ENCODE measurements around the gene OR13G1.
A peak's percentile ranks its signal among the peaks of the same experiment; 100 is the strongest.
"Not testable (repeated sequence)": the region's sequence is repeated elsewhere in the genome, so short reads cannot be mapped to it uniquely, and the experiment has no call there.

The OR13G1 gene

GRCh38 chr1:247679639-247680038, at the start of gene OR13G1:
OR13G1 (minus strand) TSS chr1:247679739; CDS start chr1:247673041, 6,698 bp downstream.
- no peak for DNase-seq (ENCODE audit: low spot score)

DNA sequence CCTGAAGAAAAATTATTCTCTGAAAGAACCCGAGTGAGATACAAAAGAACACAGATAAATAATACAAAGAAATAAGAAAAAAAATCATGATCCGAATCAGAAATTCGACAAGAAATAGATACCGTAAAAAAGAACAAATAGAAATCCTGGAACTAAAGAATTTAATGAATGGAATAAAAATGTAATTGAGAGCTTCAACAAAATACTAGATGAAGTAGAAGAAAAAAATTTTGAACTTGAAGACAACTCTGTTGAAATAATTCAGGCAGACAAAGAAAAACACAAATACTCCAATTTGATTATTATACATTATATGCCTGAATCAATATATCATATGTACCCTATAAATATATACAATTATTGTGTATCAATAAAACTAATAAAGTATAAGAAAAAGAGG, 41.7 kb upstream of the OR13G1 start:
- no peak for DNase-seq (ENCODE audit: low spot score)

DNA sequence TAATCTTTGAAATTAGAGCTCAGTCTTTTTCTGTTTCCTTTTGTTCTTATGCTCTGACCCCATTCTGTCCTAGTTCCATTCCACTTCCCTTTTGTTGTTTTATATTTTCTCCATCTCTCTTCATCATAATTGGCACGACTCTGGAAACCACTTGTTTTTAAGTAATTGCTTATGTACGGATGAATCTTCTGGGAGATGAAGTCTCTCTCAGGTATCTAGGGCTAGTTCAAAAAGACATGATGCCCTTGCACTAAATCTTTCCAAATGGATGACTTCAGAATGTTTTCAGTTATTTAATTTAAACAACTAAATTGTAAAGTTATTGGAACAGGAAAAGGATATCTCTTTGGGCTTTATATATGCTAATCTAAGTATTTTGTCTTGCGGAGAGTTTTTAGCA, 37.0 kb upstream of the OR13G1 start, which contains the start of gene OR6F1:
Gene OR6F1 (minus strand): TSS at position 101 of the 400 bp plus-strand sequence. CDS start 3,891 bp downstream, outside the sequence.
- DNase-seq (ENCODE audit: low spot score), result no peak

DNA sequence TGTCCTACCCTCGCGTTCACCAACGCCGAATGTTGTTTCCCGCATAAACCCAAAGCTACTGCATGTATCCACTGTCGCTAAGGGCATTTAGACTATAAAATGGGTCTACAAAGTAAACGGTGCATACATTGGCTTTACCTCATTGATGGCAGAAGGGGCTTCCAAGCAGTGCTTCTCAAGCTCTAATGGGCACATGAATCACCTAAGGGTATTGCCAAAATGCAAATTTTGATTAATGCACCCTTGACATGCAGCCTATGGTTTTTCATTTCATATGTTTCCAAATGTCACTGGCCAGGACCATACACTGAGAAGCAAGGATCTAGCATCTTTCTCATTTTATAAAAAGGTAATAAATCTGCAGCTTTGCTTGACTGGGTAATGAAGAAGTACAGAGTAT, 34.2 kb upstream of the OR13G1 start:
- DNase-seq (ENCODE audit: low spot score), result no peak

DNA sequence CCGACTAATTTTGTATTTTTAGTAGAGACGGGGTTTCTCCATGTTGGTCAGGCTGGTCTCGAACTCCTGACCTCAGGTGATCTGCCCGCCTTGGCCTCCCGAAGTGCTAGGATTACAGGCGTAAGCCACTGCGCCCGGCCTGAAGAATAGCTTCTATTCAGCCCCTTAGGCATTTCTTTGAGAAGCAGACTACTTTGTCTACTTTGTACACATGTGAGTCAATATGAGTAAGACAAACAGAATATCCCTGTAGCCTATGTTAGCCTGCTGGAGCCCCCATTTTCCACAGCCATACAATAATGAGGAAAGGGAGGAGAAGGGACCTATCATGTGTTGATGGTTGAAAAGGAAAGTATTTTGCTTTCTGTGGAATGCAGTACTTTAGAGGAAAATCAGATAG, 31.1 kb upstream of the OR13G1 start:
- not testable (repeated sequence) for DNase-seq (ENCODE audit: low spot score)

DNA sequence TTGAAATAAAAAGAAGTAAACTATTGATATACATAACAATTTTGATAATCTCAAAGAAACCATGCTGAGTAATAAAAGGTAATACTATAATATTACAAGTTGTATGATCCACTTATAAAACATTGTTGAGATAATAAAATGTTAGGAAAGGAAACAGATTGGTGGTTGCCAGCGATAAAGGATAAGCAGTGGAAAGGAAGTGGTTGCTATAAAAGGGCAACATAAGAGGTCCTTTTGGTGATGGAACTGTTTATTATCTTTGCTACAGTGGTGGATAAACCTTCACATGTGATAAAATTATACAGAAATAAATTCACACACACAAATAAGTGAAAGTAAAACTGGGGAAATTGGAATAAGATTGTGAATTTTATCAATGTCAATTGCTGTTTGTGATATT, 21.8 kb upstream of the OR13G1 start:
- DNase-seq (ENCODE audit: low spot score), result no peak

DNA sequence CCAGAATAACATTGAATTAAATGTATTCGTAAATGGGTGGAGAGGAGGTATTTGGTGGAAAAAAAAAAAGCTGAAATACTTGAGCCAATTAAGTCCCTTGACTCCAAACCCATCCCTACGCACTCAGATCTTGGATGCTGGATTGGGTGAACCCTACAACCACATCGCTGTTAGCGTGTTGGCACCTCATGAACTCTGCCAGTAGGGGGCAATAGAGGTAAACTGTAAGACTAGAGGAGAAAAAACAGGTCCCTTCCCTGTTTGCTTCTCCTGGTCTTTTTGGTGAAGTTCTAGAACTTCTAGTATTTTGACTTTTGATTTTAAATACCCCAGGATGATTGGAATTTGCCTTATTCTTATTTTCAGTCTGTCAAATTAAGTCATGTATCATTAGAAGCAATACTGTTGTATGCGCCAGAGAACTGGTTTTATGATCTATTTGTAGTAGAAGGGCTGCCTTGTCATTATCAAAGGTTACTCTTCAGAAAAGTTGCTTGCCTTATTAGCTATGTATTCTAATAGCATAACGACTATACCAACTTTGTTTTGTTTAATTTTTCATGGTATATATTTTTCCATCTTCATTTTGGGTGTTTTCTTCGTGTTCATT, 1.9 kb upstream of the OR13G1 start:
- DNase-seq (ENCODE audit: low spot score), result peak; percentile 23

- DNase-seq (ENCODE audit: low spot score), result no peak
Observed at GRCh38 chr1:247680171-247680570, 632 bp upstream of the OR13G1 start.

- no peak for DNase-seq (ENCODE audit: low spot score)
Observed at GRCh38 chr1:247669225-247669624, 10.3 kb downstream of the OR13G1 start.

DNA sequence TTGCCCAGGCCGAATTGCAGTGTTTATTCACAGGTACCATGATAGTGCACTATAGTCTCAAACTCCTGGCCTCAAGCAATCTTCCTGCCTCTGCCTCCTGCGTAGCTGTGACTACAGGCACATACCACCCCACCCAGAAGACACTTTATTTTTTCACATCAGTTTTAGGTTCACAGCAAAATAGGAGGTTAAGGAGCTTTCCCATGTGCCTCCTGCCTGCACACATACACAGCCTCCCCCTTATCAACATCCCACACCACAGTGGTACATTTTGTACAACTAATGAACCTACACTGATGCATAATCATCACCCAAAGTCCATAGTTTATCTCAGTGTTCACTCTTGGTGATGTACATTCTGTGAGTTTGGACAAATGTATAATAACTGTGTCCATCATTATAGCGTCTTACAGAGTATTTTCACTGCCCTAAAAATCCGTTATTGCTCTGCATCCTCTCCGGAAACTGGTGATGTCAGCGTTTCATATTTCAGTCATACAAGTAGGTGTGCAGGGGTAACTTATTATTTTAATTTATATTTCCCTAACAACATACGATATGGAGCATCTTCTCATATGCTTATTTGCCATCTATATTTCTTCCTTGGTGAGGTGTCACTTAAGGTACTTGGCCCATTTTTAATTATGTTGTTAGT, 23.2 kb downstream of the OR13G1 start:
- no peak for DNase-seq (ENCODE audit: low spot score)

GRCh38 chr1:247653040-247653439, 26.5 kb downstream of the OR13G1 start:
- no peak for DNase-seq (ENCODE audit: low spot score)

DNA sequence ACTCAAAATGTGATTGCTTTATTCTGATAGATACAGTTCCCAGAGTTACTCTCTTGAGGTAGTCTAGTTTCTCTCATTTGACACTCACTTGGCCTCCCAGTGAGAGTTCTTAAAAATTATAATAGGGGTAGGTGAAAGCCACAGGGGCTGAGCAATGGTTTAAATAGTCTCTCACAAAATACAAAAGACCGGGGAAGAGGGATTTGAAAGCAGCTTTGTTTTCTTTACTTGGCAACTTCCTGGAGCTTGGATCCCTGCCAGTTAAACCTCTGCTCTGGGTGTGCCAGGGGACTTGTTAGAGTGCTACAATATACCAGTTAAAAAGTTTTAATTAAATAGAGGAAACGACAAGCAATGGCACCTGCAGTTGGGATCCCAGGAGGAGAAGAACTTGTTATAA, 31.7 kb downstream of the OR13G1 start:
- DNase-seq (ENCODE audit: low spot score), result no peak

DNA sequence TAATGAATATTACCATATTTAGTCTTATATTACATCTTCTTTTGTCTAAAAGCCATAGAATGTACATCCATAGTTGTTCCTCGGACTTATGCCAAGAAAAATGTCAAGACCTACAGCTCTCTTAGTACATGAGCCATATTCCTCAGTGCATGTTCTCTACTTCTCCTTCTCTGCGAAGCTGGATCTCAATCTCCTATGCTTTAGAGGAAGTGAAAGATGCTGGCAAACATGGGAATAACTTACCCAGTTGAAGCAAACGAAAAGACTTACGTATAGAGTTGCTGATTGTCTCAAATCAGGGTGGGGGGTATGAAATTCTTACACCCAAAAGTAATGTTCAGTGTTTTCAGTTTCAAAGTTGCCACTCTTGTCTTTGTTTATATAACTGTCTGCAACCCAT, 32.7 kb downstream of the OR13G1 start:
- no peak for DNase-seq (ENCODE audit: low spot score)

- DNase-seq (ENCODE audit: low spot score), result no peak
Observed at GRCh38 chr1:247642742-247643141, 36.8 kb downstream of the OR13G1 start.

DNA sequence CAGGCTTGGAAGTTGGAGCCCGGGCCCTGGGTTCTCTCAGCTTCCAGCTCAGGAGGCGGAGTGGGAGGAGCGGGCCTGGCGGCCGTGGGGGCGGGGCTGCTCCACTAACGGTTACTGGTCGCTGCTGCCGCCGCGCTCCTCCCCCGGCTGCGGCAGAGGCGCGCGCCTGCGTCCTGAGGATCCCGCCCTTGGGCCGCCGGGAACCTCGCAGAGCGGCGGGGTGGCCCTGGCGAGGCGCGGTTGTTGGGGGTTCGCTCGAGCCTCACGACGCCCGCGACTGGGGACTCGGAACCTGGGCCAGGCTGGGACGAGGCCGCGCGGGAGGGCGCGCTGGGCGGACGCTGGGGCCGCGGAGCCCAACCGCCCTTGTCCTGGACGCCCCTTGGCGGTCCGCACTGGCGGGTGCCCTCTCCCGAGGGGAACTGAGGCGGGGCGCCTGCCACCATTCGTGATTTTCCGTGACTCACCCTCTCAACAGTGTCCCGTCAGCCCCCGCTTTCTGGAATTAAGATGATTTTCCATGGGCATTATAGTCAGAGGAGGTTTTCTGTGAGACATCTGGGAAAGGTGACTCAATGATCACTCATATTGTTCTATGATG, 40.1 kb downstream of the OR13G1 start:
- DNase-seq (ENCODE audit: low spot score), result peak; percentile 28

GRCh38 chr1:247638781-247639180, 40.8 kb downstream of the OR13G1 start:
- DNase-seq (ENCODE audit: low spot score), result no peak

DNA sequence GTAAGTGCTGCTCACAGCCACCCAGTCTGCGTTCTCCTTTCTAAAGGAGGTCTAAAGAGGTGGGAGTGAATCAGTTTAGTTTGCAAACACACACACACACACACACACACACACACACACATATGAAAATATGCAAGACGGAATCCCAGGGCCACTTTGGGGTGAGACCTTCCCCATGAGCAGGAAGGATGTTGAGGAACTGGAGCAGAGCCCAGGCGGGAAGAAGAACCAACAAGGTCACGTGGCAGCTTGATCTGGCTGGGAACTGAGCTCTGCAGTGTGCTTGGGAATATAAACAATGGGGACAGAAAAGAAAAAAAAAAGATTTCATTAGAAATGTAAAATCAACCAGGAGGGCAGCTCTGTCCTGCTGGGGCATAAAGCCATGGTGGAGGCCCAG, 41.5 kb downstream of the OR13G1 start:
- no peak for DNase-seq (ENCODE audit: low spot score)

DNA sequence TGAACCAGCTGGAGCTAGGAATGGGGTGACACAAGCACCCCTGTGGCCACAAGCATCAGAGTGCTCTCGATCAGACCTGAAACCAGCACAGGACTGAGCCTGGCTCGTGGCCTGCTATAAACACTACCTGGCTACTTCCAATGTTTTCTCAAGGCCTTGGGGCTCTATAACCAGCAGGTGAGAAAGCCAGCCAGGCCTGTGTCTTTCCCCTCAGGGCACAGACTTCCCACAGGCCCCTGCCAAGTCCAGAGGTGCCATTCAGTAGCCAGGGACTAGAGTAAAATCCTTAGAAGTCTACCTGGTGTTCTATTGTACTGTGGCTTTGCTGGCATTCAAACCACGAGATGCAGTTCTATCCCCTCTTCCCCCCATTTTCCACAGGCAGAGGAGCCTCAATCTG, 51.6 kb downstream of the OR13G1 start:
- DNase-seq (ENCODE audit: low spot score), result no peak
